ENCODE data around the gene B4GALT2.

GRCh38 chr1:43977376-43978263 is 1.4 kb upstream of the B4GALT2 start:
- TF ChIP-seq POLR2A (IDR thresholded peaks at IDR 0.05; ENCODE audit: low read depth, low read length) (no peak), POLR2AphosphoS5 (IDR thresholded peaks at IDR 0.05; ENCODE audit: low read depth, low read length) (no peak; the same call in 1 of the 2 replicates), SPI1 (IDR thresholded peaks at IDR 0.05; ENCODE audit: low read depth, low read length) (no peak)
